HG02678 (cell line): ENCODE measurements around the gene UQCRC1.

Experiments used
- ATAC-seq: cut with Tn5 transposase; IDR thresholded peaks from one replicate; pipeline ENCODE4 v1.9.1; 2021; ENCODE audit warnings: mild to moderate bottlenecking, moderate library complexity; ENCODE audit not compliant: unreplicated experiment

The UQCRC1 gene

DNA sequence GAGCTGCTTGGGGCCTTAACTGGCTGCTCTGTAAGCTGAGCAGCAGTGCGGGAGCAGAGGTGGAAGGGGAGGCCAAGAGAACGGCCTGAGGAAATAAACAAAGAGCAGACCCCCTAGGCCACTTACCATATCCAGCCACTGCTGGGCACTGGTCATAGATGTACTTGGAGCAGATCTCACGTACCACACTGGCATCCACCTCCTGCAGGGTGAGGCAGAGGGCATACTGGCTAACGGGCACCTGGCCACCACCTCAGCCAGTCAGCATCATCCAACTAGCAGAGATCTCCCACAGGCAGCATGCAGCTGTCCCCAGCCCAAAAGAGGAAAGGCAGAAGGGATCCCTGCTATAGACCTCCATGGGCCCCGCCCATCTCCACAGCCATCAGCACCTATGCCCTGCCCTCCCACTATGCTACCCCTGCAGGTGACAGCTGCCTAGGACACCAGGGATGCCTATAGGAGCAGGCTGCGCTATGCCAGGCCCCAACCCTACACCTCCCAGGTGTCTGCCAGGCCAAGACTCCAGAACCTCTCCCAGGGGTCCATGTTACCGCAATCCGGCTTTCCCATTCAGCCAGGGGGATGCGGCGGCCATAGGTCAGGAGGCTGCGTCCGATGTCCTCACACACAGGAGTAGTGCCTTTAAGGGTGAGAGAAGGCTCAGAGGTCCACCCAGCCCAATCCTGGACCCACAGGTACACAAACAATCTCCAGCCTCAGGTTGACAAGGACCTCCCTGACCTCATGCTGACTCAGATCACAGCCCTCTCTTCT lies 9.7 kb downstream of the UQCRC1 start:
- no peak for ATAC-seq

- no peak for ATAC-seq
These were observed 10.4 kb downstream of the UQCRC1 start for GRCh38 chr3:48599077-48599501.

DNA sequence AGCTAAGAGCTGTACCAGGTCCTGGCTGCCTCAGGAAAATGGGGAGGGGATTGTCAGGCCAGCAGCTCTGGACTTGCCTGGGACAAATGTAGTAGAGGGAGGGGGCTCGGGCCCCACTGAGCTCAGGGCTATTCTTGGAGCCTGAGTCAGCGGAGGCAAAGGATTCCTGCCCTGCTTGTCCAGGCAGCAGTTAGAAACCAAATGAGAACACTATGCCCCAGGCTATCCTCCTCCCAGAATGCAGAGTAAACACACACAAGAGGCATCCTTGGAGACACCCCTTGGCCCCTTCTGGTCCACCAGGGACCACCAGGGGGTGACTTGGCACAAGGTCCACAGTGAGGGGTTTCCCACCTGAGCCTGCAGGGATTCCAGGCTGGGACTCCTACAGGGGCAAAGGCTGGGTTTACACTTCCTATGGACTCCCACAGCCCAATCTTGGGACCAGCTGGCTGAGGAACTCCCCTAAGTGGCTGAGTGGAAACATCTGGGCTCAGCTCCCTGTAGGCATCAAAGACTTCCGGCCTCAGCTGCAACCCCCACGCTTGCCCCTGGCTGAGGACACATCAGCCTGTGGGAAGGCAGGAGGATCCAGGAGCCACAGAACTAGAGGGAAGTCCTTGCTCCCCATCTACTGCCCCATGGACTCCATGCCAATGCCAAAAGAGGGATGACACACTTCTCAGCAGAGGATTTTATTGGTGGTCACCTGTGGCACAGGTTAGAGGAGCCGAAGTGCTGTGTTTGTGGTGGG lies 10.9 kb downstream of the UQCRC1 start:
- ATAC-seq: no peak

GRCh38 chr3:48597408-48597800 lies 12.0 kb downstream of the UQCRC1 start:
- no peak for ATAC-seq

- ATAC-seq: no peak
These were observed 12.6 kb downstream of the UQCRC1 start for GRCh38 chr3:48596676-48597407.

GRCh38 chr3:48596157-48596556 lies 13.3 kb downstream of the UQCRC1 start:
- ATAC-seq: no peak

GRCh38 chr3:48595526-48596121 lies 13.8 kb downstream of the UQCRC1 start:
- ATAC-seq: no peak

DNA sequence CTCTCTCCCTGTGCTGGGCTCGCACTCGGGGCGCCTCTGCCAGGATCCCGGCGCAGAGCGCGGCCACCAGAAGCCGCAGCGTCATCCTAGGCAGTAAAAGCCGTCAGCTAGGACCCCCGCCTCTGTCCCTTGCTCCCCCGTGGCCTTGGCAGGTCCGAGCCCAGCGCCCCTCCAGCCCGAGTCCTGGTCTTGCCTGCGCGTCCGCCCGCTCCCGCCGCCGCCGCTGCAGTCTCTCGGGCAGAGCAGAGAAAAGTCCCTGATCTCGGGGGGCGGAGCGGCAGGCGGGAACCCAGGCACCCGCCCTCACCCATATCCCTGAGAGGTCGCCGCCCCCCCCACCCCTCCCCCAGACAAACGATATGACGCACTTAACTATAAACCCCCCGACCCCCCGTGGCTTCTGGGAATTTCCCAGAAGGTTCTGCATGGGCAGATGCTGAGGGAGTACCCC lies 14.3 kb downstream of the UQCRC1 start, which contains the start of gene COL7A1:
Gene COL7A1 (minus strand): TSS at position 255 of the 451 bp plus-strand sequence. CDS start 170 bp downstream, at position 85.
- no peak for ATAC-seq

DNA sequence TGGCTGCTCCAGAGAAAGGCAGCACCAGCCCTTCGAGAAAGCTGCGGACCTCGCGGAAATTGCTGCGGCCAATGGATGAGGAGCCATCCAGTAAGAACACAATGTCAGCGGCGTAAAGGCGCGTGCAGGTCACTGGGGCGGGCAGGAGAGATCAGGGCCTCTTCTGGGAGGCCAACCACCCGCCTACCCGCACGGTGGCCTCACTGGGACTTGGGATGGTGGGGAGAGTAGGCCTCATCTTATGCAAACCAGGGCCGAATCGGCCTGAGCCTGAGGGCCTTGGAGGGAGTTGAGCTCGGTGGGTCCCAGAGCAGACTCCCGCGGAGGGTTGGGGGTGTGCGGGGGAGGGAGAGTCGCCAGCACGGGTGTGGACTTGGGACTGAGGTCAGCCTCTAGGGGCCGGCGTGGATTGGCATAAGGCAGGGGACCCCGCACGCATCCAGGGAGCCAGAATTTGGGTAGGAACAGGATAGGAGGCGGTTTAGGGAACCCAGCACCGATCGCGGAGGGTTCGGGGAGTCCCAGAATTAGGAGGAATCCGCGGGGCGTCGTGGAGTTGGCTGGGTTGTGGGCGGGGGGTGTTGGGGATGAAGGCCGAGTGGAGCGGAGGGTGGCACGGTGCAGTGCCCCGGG lies 14.9 kb downstream of the UQCRC1 start:
- no peak for ATAC-seq

- ATAC-seq: no peak
These were observed 16.1 kb downstream of the UQCRC1 start for GRCh38 chr3:48593337-48593736.

DNA sequence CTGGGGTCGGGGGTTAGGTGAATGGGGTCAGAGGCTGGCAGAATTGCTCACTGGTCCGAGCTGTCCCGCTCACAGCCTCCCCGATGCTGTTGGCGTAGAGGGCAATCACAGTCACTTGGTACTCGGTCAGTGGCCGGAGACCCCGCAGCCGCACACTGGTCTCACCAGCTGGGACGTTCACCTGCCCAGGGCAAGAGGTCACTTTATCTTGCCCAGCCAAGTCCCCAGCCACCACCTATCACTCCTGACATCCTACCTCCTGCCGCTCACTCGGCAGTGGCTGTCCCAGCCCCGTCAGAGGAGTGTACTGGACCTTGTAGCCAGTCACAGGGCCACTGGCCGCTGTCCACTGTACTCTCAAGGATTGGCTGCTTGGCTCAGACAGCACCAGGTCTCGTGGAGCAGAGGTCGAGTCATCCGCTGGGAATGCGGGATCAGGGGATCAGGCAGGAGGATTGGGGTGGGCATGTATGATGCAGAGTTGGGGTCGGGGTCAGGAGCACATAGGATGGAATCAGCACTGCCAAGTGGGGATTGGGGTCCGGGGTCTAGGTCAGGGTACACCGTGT lies 16.8 kb downstream of the UQCRC1 start:
- no peak for ATAC-seq

- no peak for ATAC-seq
These were observed 17.4 kb downstream of the UQCRC1 start for GRCh38 chr3:48591886-48592518.

DNA sequence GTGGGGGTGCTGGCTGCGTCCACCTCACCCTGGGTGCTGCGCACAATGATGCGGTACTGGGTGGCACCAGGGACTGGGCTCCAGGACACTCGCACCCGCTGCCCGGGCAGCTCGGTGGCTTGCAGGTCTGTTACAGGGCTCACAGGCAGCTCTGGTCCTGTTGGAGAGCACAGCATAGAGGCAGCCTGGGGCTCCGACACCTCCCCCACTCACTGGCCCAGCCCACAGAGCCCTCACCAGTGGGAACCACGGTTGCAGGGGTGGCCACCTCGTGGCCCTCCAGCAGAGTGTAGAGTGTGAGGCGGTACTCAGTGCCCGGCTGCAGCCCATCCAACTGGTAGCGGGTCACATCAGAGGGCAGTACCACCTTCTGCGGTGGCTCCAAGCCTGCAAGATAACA lies 18.0 kb downstream of the UQCRC1 start:
- no peak for ATAC-seq

GRCh38 chr3:48588230-48588629 lies 21.2 kb downstream of the UQCRC1 start:
- no peak for ATAC-seq

GRCh38 chr3:48587686-48588085 lies 21.8 kb downstream of the UQCRC1 start:
- no peak for ATAC-seq

DNA sequence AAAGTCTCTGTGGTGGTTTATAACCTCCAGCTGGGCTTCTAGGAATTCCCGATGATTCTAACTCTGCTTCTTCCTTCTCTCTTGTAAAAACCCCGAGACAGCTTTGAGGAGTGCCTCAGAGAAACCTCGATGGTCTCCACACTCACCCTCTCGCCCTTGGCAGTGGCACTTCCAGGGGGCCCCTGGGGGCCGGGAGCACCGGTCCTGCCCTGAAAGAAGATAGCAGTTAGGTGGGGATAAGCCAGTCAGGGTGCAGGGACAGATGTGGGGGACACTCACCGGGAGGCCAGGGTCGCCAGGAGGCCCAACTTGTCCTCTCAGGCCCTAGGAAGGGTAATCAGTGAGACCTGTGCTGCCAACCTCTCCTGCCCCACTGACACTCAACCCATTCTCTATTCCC lies 24.0 kb downstream of the UQCRC1 start:
- no peak for ATAC-seq

- no peak for ATAC-seq
These were observed 24.6 kb downstream of the UQCRC1 start for GRCh38 chr3:48584836-48585235.

DNA sequence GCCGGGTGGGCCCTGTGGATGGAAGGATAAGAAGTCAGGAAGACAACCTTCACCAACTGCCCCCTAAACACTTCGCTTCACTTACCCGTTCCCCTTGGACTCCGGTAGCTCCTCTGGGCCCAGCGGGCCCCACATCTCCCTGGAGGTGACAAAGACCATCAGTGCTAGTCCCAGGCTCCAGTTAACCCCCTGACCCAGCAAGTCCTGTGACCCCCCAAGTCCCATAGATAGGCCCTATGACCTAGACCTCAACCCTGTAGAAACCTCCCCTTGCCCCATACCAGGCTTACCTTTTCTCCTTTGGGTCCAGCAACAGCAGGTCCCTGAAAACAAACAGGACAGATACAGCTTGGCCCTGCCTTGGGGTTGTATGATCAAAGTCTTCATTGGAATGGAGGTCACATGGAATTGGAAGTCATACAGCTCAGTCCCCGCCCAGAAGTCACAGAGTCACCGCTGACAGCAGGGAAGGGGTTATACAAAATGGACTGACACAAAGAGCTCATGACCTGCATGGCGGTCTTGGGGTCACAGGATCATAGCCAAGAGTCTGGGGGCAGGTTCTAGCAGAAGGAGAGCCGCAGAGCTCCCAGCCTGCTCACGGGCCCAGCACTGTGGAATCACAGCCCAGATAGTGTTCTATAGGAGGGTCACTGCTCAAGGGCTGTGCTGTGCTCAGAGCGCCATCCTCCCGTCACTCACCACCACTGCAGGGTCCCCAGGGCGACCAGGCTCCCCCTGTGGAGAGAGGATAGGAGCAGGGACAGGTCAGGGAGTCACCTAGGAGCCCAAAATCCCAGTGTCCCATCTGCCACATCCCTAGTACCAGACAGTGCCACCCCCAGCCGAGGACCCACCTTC lies 27.6 kb downstream of the UQCRC1 start:
- no peak for ATAC-seq

GRCh38 chr3:48576647-48577046 lies 32.8 kb downstream of the UQCRC1 start:
- no peak for ATAC-seq
